Osteoblast (primary cell): ENCODE measurements around the gene CSNK1G2. TPM values are rescaled to one million over a fixed set of nuclear protein-coding genes. Genes with fewer than 3 reads are reported as not detected.

Experiments used
- DNase-seq: peaks from one replicate; pipeline ENCODE4 v3.0.0; 2011; ENCODE audit warnings: low spot score, mixed read lengths; ENCODE audit not compliant: insufficient read length; ENCODE audit errors: missing footprints
- H2AFZ ChIP-seq: 2 replicates; pipeline ENCODE4 v1.6.0; 2011; ENCODE audit warnings: mild to moderate bottlenecking, low read length
- H3K27ac ChIP-seq: 2 replicates; pipeline ENCODE4 v1.5.1; 2011; ENCODE audit warnings: mild to moderate bottlenecking, low read depth, low read length, moderate library complexity
- H3K27me3 ChIP-seq: 2 replicates; pipeline ENCODE4 v1.6.0; 2012; ENCODE audit warnings: mild to moderate bottlenecking, control low read depth, inconsistent platforms, low read length, moderate library complexity; ENCODE audit not compliant: insufficient read depth
- H3K36me3 ChIP-seq: 2 replicates; pipeline ENCODE4 v1.5.1; 2011; ENCODE audit warnings: mild to moderate bottlenecking, low read length, control low read depth, moderate library complexity; ENCODE audit not compliant: insufficient read depth
- H3K4me1 ChIP-seq: 2 replicates; pipeline ENCODE4 v1.5.1; 2011; ENCODE audit warnings: mild to moderate bottlenecking, low read length, control low read depth, moderate library complexity; ENCODE audit not compliant: insufficient read depth
- H3K4me2 ChIP-seq: 2 replicates; pipeline ENCODE4 v1.6.0; 2011; ENCODE audit warnings: mild to moderate bottlenecking, low read length; ENCODE audit not compliant: insufficient read depth
- H3K4me3 ChIP-seq: fragments of 200-600 bp; sonication (generic); 3 replicates; pipeline ENCODE4 v1.5.1; 2012; ENCODE audit warnings: mild to moderate bottlenecking, low read length, inconsistent platforms; ENCODE audit not compliant: insufficient read depth
- H3K79me2 ChIP-seq: 2 replicates; pipeline ENCODE4 v1.6.0; 2012; ENCODE audit warnings: mild to moderate bottlenecking, low read length, control low read depth, inconsistent platforms; ENCODE audit not compliant: insufficient read depth
- H3K9me3 ChIP-seq: 2 replicates; pipeline ENCODE4 v1.5.1; 2011; ENCODE audit warnings: low read depth, low read length, control low read depth
- H4K20me1 ChIP-seq: 2 replicates; pipeline ENCODE4 v1.6.0; 2012; ENCODE audit warnings: mild to moderate bottlenecking, low read length, control low read depth; ENCODE audit not compliant: insufficient read depth
- total RNA-seq: library from RNA; depleted of rRNA; stranded (reverse); fragments of >200 nt; gene quantifications from 2 replicates; pipeline ENCODE4 v1.2.3, GENCODE V29; 2012
- TF ChIP-seq, protein P1 (sequence below): IDR thresholded peaks from 2 replicates; pipeline ENCODE4 v1.5.1; 2011; ENCODE audit warnings: mild to moderate bottlenecking, low read depth, low read length, moderate library complexity; ENCODE audit errors: extremely low read depth

CSNK1G2 gene
- total RNA-seq, 1 donor: 68.8 TPM

DNA sequence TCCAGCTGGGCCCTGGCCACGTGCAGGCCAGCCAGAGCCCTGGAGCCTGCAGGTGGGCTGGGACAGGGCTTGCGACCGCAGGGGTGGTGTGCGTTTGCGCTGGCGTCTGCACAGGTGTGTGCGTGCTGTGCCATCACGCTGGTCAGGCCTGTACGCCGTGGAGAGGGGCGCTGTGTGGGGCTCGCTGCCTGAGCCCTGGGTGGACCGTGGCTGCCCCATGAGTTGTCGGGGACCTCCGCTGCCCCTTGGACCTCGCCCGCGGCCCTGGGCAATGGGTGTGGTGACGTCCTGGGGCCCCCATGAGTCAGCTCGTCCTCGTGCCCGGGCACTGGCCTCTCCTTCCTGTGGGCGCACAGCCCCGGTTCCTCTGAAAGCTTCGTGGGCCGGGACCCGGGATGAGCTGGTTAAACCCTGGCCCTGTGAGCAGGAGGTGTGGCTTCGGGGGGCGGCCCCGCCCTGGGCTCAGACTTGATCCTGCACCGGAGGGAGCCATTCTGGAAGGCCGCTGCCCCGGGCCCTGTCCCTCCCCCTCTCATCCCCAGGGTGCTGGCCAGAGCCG lies 6.8 kb downstream of the CSNK1G2 start:
- Histone ChIP-seq H3K9me3 (no peaks in the 10 kb centered on the region), H3K27me3 (no peaks in the 10 kb centered on the region), H4K20me1 (peaks cover 54% of the 10 kb centered on the region), H3K36me3 (no peaks in the 10 kb centered on the region), H3K4me3 (no peak overlapping the region), H3K4me1 (peaks cover 5% of the 10 kb centered on the region), H2AFZ (no peak overlapping the region), H3K4me2 (no peak overlapping the region), H3K79me2 (peaks cover 84% of the 10 kb centered on the region), H3K27ac (no peak overlapping the region)
- TF ChIP-seq, protein P1, sequence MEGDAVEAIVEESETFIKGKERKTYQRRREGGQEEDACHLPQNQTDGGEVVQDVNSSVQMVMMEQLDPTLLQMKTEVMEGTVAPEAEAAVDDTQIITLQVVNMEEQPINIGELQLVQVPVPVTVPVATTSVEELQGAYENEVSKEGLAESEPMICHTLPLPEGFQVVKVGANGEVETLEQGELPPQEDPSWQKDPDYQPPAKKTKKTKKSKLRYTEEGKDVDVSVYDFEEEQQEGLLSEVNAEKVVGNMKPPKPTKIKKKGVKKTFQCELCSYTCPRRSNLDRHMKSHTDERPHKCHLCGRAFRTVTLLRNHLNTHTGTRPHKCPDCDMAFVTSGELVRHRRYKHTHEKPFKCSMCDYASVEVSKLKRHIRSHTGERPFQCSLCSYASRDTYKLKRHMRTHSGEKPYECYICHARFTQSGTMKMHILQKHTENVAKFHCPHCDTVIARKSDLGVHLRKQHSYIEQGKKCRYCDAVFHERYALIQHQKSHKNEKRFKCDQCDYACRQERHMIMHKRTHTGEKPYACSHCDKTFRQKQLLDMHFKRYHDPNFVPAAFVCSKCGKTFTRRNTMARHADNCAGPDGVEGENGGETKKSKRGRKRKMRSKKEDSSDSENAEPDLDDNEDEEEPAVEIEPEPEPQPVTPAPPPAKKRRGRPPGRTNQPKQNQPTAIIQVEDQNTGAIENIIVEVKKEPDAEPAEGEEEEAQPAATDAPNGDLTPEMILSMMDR: no peak
- DNase-seq: no peak

DNA sequence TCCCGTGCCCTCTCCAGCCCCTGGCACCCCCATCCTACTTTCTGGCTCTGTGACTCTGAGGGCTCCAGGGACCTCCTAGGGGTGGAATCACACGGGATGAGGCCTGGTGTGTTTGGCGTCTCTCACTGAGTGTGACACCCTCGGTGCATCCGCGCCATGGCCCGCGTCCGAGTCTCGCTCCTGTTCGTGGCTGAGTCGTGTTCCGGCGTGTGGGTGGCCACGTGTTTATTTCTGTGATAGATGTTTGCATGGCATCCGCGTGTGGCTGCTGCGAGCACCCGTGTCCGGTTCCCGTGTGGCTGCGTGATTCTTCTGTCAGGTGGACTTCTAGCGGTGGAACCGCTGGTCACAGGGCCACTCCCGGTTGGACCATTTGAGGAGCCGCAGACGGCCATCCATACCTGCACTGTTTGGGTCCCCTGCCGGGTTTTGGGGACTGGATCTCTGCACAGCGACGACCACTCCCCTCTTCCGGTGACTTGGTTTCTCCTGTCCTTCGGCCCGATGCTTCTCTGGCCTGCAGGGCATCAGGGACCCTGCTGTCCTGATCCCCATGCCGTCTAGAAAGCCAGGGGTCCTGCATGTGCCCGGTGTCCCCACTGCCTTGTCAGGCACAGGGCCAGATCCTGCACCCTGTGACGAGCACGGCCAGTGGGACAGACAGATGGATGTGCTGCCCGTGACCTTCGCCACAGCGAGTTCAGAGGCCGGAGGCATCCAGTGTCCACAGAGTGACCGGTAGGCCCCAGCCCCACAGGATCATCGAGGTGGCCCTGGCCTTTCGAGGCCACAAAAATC lies 8.5 kb downstream of the CSNK1G2 start:
- Histone ChIP-seq H3K4me2 (no peak overlapping the region), H3K27me3 (no peaks in the 10 kb centered on the region), H2AFZ (no peak overlapping the region), H4K20me1 (peaks cover 55% of the 10 kb centered on the region), H3K9me3 (no peaks in the 10 kb centered on the region), H3K4me1 (no peaks in the 10 kb centered on the region), H3K27ac (no peak overlapping the region), H3K79me2 (peaks cover 84% of the 10 kb centered on the region), H3K36me3 (no peaks in the 10 kb centered on the region), H3K4me3 (no peak overlapping the region)
- TF ChIP-seq, protein P1: no peak
- no peak for DNase-seq

DNA sequence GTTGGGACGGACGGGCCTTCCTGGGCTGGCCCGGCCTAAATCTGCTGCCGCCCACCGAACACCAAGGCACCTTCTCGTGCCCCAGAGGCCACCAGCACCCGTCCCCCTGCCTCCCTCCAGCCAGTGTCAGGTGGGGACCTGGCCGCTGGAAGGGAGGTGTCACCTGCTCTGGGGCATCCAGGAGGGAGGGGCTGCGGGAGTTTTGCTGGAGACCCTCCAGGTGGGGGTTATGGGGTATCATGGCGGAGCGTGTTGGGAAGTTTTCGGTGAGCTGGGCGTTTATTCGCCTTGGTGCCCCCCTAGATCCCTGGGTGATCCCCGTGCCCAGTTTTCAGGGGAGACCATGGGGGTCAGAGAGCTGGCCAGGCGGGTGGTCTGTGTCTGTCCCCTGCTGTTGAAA lies 9.7 kb downstream of the CSNK1G2 start:
- Histone ChIP-seq H3K27ac (no peak overlapping the region), H3K4me2 (no peak overlapping the region), H3K9me3 (no peaks in the 10 kb centered on the region), H2AFZ (no peak overlapping the region), H3K27me3 (no peaks in the 10 kb centered on the region), H3K36me3 (no peaks in the 10 kb centered on the region), H3K79me2 (peaks cover 84% of the 10 kb centered on the region), H3K4me3 (no peak overlapping the region), H3K4me1 (no peaks in the 10 kb centered on the region), H4K20me1 (peaks cover 55% of the 10 kb centered on the region)
- DNase-seq: no peak
- TF ChIP-seq, protein P1: no peak

DNA sequence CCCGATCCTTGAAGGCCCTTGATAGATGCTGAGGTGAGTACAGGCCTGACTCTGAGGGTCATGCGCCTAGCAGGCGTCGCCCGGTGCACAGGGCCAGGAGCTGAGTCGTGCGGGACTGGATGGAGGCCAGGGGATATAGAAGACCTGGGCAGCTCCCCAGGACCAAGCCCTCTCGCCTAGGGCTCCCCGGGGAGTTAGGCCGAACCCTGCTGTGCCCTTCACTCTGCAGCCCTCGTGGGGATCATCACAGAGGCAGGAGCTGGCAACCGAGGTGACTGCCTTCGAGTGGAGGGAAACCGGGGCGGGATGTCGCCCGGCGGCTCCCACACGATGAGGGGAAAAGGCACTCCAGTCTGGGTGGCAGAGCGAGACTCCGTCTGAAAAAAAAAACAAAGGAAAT lies 11.7 kb downstream of the CSNK1G2 start:
- Histone ChIP-seq H3K27me3 (no peaks in the 10 kb centered on the region), H3K79me2 (peaks cover 90% of the 10 kb centered on the region), H3K27ac (no peak overlapping the region), H3K4me3 (no peak overlapping the region), H3K4me1 (no peaks in the 10 kb centered on the region), H3K9me3 (no peaks in the 10 kb centered on the region), H3K4me2 (no peak overlapping the region), H2AFZ (no peak overlapping the region), H4K20me1 (peaks cover 58% of the 10 kb centered on the region), H3K36me3 (no peaks in the 10 kb centered on the region)
- TF ChIP-seq, protein P1: no peak
- DNase-seq: no peak
